Measurements from ENCODE around the gene TGFBR2.

TGFBR2 gene

DNA sequence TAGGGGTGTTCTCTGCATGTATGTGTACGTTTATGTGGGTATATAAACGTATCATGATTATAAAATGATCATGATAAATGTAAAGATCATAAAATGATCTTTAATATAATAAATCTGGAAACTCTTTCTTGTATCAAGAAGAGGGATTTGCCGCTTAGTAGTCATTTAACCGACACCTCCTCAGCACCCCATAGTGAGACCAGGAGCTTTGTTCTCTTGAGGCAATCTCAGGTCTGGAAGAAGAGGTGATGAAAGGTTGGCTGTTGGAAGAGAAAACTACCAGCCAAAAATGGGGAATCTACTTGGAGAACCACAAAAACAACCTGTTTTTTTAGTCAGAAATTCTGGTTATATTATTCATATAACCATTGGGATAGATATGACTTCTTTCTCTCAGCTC, 38.7 kb downstream of the TGFBR2 start:
- no peaks in the 10 kb centered on the region for H3K4me1 ChIP-seq (ENCODE audit: control insufficient read depth, insufficient read depth, low read length)
- no peak overlapping the region for H3K27ac ChIP-seq (ENCODE audit: low read length)
- DNase-seq (ENCODE audit: low read depth, low spot score): no peak
- no CpG with 5 or more reads among the region's 4 CpGs for WGBS (ENCODE audit: insufficient coverage, insufficient read length)
- H3K9me3 ChIP-seq (ENCODE audit: control insufficient read depth, insufficient read depth, low read length): no peaks in the 10 kb centered on the region
- no peaks in the 10 kb centered on the region for H3K27me3 ChIP-seq (ENCODE audit: control insufficient read depth, insufficient read depth, low read length)
- H3K4me3 ChIP-seq (ENCODE audit: low read length): no peak overlapping the region
- H3K36me3 ChIP-seq (ENCODE audit: control insufficient read depth, insufficient read depth, low read length): no peaks in the 10 kb centered on the region

DNA sequence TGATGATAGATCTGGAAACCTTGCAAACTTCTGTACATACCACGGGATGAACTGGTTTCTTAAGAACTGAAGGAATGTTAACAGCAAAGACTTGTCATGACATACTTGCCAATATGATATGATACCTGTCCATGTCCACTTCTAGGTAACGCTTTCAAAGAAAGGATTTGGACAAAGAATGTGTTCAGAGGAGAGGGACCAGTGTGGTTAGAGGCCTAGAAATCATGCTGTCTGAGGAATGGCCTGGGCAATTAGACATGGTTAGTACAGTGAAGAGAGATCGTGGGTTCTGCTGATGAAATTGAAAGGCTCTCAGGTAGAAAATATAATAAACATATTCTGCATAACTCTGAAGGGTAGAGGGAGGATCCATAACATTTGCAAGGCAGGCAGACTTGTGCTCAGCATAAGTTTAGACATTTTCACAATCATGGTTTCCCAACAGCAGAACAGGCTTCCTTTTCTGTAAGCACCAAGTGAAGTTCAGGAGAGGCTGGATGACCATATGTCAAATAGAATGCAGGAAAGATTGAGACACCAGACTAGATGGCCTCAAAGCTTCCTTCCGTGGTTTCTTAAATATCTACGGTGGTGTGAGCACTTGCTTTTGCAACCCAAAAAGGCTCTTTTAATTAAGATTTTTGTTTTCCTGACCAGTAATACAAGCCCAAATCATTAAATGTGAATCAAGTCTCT, 39.9 kb downstream of the TGFBR2 start:
- no peaks in the 10 kb centered on the region for H3K9me3 ChIP-seq (ENCODE audit: control insufficient read depth, insufficient read depth, low read length)
- no peak overlapping the region for H3K27ac ChIP-seq (ENCODE audit: low read length)
- no peaks in the 10 kb centered on the region for H3K27me3 ChIP-seq (ENCODE audit: control insufficient read depth, insufficient read depth, low read length)
- H3K36me3 ChIP-seq (ENCODE audit: control insufficient read depth, insufficient read depth, low read length): no peaks in the 10 kb centered on the region
- no CpG with 5 or more reads among the region's 5 CpGs for WGBS (ENCODE audit: insufficient coverage, insufficient read length)
- no peaks in the 10 kb centered on the region for H3K4me1 ChIP-seq (ENCODE audit: control insufficient read depth, insufficient read depth, low read length)
- no peak for DNase-seq (ENCODE audit: low read depth, low spot score)
- H3K4me3 ChIP-seq (ENCODE audit: low read length): no peak overlapping the region

DNA sequence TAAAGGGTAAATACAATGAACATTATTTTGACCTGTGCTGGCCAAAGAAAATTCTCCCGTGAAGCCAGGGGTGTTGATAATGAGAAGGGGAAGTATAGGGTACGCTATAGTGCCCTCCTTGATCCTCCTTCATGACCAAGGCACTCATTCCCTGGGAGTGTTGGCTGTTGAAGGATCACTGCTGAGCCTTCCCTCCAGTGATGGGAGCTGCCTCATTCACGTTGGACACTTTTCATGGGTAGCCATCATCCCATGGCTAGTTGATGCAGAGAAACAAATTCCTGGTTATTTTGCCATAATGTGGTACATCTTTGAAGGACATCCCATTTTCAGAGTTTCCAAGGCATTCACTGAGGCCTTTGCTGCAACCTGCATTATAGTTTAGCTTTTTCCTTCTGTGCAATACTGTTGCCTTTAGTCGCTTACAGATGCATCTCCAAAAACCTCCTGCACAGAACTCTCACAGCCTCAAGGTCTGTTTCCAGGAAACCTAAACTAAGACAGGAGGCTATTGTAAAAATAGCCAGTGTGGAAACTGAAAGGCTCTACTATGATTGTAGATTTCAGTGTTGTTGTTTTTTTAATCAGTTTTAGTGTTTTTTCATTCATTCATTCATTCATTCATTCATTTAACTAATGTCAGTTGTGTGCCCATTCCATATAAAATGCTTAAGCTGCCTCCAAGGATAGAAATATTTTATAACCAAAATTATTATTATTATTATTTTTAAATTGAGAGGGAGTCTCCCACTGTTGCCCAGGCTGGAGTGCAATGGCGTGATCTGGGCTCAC, 40.8 kb downstream of the TGFBR2 start:
- Histone ChIP-seq H3K27ac (ENCODE audit: low read length) (no peak overlapping the region), H3K9me3 (ENCODE audit: control insufficient read depth, insufficient read depth, low read length) (no peaks in the 10 kb centered on the region), H3K4me1 (ENCODE audit: control insufficient read depth, insufficient read depth, low read length) (no peaks in the 10 kb centered on the region), H3K4me3 (ENCODE audit: low read length) (no peak overlapping the region), H3K27me3 (ENCODE audit: control insufficient read depth, insufficient read depth, low read length) (no peaks in the 10 kb centered on the region), H3K36me3 (ENCODE audit: control insufficient read depth, insufficient read depth, low read length) (no peaks in the 10 kb centered on the region)
- no peak for DNase-seq (ENCODE audit: low read depth, low spot score)
- WGBS (ENCODE audit: insufficient coverage, insufficient read length): no CpG with 5 or more reads among the region's 5 CpGs

DNA sequence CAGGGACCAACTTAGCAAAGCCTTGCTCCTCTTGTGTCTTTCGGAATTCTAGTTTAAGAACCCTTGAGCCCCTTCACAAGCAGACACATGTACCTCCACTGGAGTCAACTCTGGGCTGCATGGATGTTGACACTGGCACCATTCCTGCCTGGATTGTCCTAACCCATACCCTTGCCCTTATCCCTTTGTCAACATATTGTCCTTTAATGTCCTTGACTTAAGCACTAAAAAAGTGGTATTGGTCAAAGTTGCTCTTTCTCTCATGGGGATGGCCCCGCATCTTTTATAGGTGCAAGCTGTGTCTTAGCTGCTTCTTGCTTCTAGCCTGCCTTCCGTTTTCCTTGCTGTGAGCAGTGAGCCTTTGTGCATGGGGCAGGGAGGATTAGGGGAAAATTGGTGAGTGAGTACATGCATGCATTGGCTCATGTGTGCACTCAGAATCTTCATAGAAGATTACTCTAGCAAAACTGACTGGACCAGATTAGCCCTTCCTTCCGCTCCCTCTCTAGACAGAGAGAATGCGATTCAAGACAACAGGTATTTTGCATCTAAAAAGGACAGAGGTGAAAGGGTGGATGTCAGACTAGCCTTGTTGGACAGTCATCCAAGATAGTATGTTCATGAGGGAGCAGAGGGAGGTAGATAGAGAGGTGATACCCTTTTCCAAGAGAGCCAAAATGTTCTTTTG, 42.4 kb downstream of the TGFBR2 start:
- no peak overlapping the region for H3K27ac ChIP-seq (ENCODE audit: low read length)

DNA sequence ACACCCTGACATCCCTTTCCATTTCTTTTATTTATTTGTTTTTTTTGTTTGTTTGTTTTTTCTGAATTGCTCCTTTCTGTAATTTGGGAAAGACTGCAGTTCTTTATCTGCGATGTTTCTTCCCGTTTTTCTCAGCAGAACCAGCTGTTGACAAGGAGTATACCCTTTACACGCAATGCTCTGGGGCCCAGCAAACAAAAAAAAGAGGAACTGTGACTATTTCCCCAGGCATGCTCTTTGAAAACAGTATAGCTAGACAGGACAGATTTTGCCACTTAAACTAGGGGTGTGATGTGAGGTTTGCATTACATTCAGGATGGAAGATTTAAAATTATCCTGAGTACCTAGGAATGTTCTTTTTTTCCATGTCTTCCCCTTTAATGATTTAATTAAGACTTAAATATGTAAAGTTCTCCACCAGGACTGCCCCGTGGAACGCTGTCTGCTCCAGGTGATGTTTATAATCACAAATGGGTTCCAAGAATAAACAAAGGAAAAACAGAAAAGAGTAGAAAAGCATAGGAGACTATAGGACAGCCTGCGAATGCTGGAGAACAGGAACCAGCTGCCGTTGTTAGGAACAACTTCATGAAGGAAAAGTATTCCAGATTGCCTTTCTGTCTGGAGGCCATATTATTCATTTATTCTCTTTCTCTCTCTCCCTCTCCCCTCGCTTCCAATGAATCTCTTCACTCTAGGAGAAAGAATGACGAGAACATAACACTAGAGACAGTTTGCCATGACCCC, 43.3 kb downstream of the TGFBR2 start:
- Histone ChIP-seq H3K27me3 (ENCODE audit: control insufficient read depth, insufficient read depth, low read length) (no peaks in the 10 kb centered on the region), H3K27ac (ENCODE audit: low read length) (no peak overlapping the region), H3K4me3 (ENCODE audit: low read length) (no peak overlapping the region), H3K4me1 (ENCODE audit: control insufficient read depth, insufficient read depth, low read length) (no peaks in the 10 kb centered on the region), H3K9me3 (ENCODE audit: control insufficient read depth, insufficient read depth, low read length) (no peaks in the 10 kb centered on the region), H3K36me3 (ENCODE audit: control insufficient read depth, insufficient read depth, low read length) (no peaks in the 10 kb centered on the region)
- no peak for DNase-seq (ENCODE audit: low read depth, low spot score)
- WGBS (ENCODE audit: insufficient coverage, insufficient read length): no CpG with 5 or more reads among the region's 9 CpGs

More for the DNA sequence above, 42.4 kb downstream of the TGFBR2 start:
- no CpG with 5 or more reads among the region's 5 CpGs for WGBS (ENCODE audit: insufficient coverage, insufficient read length)
- no peaks in the 10 kb centered on the region for H3K36me3 ChIP-seq (ENCODE audit: control insufficient read depth, insufficient read depth, low read length)
- H3K9me3 ChIP-seq (ENCODE audit: control insufficient read depth, insufficient read depth, low read length): no peaks in the 10 kb centered on the region
- H3K4me1 ChIP-seq (ENCODE audit: control insufficient read depth, insufficient read depth, low read length): no peaks in the 10 kb centered on the region
- no peak overlapping the region for H3K4me3 ChIP-seq (ENCODE audit: low read length)
- DNase-seq (ENCODE audit: low read depth, low spot score): no peak
- no peaks in the 10 kb centered on the region for H3K27me3 ChIP-seq (ENCODE audit: control insufficient read depth, insufficient read depth, low read length)

DNA sequence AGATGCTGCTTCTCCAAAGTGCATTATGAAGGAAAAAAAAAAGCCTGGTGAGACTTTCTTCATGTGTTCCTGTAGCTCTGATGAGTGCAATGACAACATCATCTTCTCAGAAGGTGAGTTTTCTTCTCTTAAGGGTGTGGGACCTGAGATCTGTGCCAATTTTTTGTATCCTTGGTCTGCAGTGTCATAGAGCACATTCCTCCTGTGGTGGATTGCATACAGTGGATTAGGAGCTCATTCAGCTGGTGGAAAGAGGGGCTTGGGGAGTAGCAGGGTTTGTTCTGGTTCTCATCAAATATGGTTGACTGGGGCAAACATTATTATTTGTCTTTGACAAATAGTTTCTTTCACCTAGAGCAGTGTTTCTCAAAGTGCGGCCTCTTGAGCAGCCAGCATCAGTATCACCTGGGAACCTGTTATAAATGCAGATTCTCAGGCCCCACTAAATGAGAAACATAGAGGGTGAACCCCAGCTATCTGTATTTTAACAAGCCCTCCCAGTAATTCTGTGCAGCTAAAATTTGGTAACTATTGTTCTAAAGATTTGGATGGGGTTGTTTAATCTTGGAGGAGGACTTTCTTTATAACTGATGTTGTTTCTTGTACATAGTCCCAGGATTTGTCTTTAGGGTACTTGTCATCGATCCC, 44.1 kb downstream of the TGFBR2 start:
- DNase-seq (ENCODE audit: low read depth, low spot score): no peak
- H3K27ac ChIP-seq (ENCODE audit: low read length): no peak overlapping the region
- WGBS (ENCODE audit: insufficient coverage, insufficient read length): no CpG with 5 or more reads among the region's 2 CpGs
- no peaks in the 10 kb centered on the region for H3K27me3 ChIP-seq (ENCODE audit: control insufficient read depth, insufficient read depth, low read length)
- no peaks in the 10 kb centered on the region; the same call in 1 of the 2 replicates for H3K36me3 ChIP-seq (ENCODE audit: control insufficient read depth, insufficient read depth, low read length)
- no peaks in the 10 kb centered on the region for H3K4me1 ChIP-seq (ENCODE audit: control insufficient read depth, insufficient read depth, low read length)
- no peak overlapping the region for H3K4me3 ChIP-seq (ENCODE audit: low read length)
- no peaks in the 10 kb centered on the region for H3K9me3 ChIP-seq (ENCODE audit: control insufficient read depth, insufficient read depth, low read length)

DNA sequence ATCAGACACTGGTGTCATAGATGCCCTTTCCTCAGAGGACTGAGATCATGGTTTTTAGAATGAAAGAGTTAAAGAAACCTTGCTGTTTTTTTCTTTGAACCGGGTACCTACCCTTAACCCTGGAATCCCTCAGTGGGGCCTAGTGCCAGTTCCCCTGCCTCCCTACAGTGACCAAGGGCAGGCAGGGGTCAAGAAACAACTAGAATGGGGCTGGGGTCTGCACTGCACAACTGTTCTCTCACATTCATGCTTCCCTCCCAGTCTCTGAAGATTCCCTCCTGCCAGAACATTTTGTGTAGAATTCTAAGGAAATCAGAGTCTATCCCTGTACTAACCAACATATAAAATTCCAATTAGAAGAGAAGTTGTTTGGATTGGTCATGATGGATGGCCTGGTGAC, 47.9 kb downstream of the TGFBR2 start:
- no peak overlapping the region for H3K4me3 ChIP-seq (ENCODE audit: low read length)
- no peaks in the 10 kb centered on the region for H3K9me3 ChIP-seq (ENCODE audit: control insufficient read depth, insufficient read depth, low read length)
- no peak overlapping the region for H3K27ac ChIP-seq (ENCODE audit: low read length)
- H3K27me3 ChIP-seq (ENCODE audit: control insufficient read depth, insufficient read depth, low read length): no peaks in the 10 kb centered on the region
- H3K36me3 ChIP-seq (ENCODE audit: control insufficient read depth, insufficient read depth, low read length): no peaks in the 10 kb centered on the region; the same call in 1 of the 2 replicates
- WGBS (ENCODE audit: insufficient coverage, insufficient read length): no CpG with 5 or more reads among the region's 1 CpG
- no peak for DNase-seq (ENCODE audit: low read depth, low spot score)
- H3K4me1 ChIP-seq (ENCODE audit: control insufficient read depth, insufficient read depth, low read length): no peaks in the 10 kb centered on the region

DNA sequence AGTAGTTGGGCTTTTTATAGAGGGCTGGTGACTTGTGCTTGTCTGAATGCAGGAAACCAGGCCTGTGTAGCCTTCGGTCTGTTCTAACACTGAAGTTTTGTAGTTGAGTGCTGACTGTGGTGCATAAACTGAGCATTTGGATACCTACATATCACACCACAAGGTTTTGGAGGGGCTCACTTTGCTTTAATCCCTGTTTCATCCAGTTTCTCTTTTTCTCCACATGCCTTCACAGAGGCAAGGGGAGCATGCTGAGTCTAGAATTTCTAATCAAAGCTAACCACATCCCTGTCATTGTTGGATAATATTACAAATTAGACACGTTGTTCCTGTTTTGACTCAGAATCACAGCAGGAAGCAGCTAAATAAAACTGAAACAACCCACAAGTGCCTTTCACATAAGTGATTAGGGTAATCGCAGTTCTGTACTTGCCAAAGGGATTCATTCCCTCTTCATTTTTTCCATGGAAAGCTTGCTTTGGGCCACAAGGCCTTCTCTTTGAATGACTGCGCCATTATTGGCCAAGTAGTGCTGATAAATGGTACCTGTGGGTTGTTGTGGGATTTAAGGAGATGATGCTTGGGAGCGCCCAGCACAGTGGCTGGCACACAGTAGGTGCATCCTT, 48.9 kb downstream of the TGFBR2 start:
- Histone ChIP-seq H3K36me3 (ENCODE audit: control insufficient read depth, insufficient read depth, low read length) (no peaks in the 10 kb centered on the region; the same call in 1 of the 2 replicates), H3K27ac (ENCODE audit: low read length) (no peak overlapping the region), H3K4me3 (ENCODE audit: low read length) (no peak overlapping the region), H3K9me3 (ENCODE audit: control insufficient read depth, insufficient read depth, low read length) (no peaks in the 10 kb centered on the region), H3K27me3 (ENCODE audit: control insufficient read depth, insufficient read depth, low read length) (no peaks in the 10 kb centered on the region), H3K4me1 (ENCODE audit: control insufficient read depth, insufficient read depth, low read length) (no peaks in the 10 kb centered on the region)
- no CpG with 5 or more reads among the region's 5 CpGs for WGBS (ENCODE audit: insufficient coverage, insufficient read length)
- no peak for DNase-seq (ENCODE audit: low read depth, low spot score)

DNA sequence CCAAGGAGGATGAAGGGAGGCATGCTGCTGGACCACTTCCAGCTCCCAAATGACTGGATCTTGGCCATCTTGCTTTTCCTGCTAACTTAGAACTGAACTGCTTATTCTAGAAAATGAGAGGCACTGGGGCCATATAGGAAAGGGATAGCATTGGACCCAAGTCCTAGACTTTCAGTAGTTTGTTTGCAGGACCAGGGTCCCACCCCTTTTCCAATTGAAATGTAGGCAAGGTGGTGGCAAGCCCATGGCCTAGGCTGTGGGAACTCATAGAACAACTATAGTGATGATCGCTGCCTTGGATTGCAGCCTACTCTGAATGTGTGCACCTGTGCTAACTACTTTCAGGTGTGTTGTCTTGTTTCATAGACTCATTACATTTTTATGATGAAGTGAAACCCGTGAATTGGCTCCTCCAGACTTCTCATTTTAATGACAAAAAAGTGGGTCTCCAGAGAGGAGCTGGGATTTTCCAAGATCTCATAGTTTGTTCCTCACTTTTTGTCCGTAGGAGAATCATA, 50.3 kb downstream of the TGFBR2 start:
- Histone ChIP-seq H3K27me3 (ENCODE audit: control insufficient read depth, insufficient read depth, low read length) (no peaks in the 10 kb centered on the region), H3K4me3 (ENCODE audit: low read length) (no peak overlapping the region), H3K36me3 (ENCODE audit: control insufficient read depth, insufficient read depth, low read length) (no peaks in the 10 kb centered on the region; the same call in 1 of the 2 replicates), H3K4me1 (ENCODE audit: control insufficient read depth, insufficient read depth, low read length) (0 out of 2 replicates have a peak, but pooled peaks cover 2% of the 10 kb centered on the region), H3K9me3 (ENCODE audit: control insufficient read depth, insufficient read depth, low read length) (no peaks in the 10 kb centered on the region), H3K27ac (ENCODE audit: low read length) (no peak overlapping the region)
- no peak for DNase-seq (ENCODE audit: low read depth, low spot score)
- no CpG with 5 or more reads among the region's 3 CpGs for WGBS (ENCODE audit: insufficient coverage, insufficient read length)

All from iPS DF 6.9 (cell line).